Mesendoderm (in vitro differentiated cells): Measurements from ENCODE around the gene PPP2R2C.

Experiments
- DNase-seq: peaks from one replicate; pipeline ENCODE4 v3.0.0; 2013
- H2AK5ac ChIP-seq: 2 replicates; pipeline ENCODE4 v1.6.1; 2013; ENCODE audit warnings: low read length, inconsistent platforms
- H2BK120ac ChIP-seq: 2 replicates; pipeline ENCODE4 v1.6.1; 2013; ENCODE audit warnings: low read depth, mild to moderate bottlenecking, low read length, moderate library complexity, mixed read lengths
- H2BK15ac ChIP-seq: replicated peaks from 2 replicates; pipeline ENCODE4 v1.6.1; 2013; ENCODE audit warnings: low read depth, mild to moderate bottlenecking, moderate library complexity
- H2BK5ac ChIP-seq: 2 replicates; pipeline ENCODE4 v1.6.1; 2013; ENCODE audit warnings: low read length, inconsistent platforms
- H3K18ac ChIP-seq: 2 replicates; pipeline ENCODE4 v1.6.1; 2013; ENCODE audit warnings: mild to moderate bottlenecking, low read length, mixed read lengths
- H3K23ac ChIP-seq: one replicate; pipeline ENCODE4 v1.6.1; 2013; ENCODE audit warnings: low read length
- H3K27ac ChIP-seq: 2 replicates; pipeline ENCODE4 v1.5.1; 2013; ENCODE audit warnings: low read depth, mild to moderate bottlenecking, inconsistent platforms, low read length, moderate library complexity
- H3K27me3 ChIP-seq: 2 replicates; pipeline ENCODE4 v1.6.1; 2013; ENCODE audit warnings: low read length, control low read depth, mild to moderate bottlenecking, inconsistent platforms; ENCODE audit not compliant: insufficient read depth, poor library complexity
- H3K36me3 ChIP-seq: 2 replicates; pipeline ENCODE4 v1.6.1; 2013; ENCODE audit warnings: low read length, inconsistent platforms; ENCODE audit not compliant: control insufficient read depth, insufficient read depth
- H3K4ac ChIP-seq: one replicate; pipeline ENCODE4 v1.6.1; 2013; ENCODE audit warnings: low read depth, mild to moderate bottlenecking, low read length, moderate library complexity
- H3K4me1 ChIP-seq: 2 replicates; pipeline ENCODE4 v1.6.1; 2013; ENCODE audit warnings: low read depth, low read length, inconsistent platforms; ENCODE audit not compliant: control insufficient read depth
- H3K4me2 ChIP-seq: 2 replicates; pipeline ENCODE4 v1.6.1; 2013; ENCODE audit warnings: low read length
- H3K4me3 ChIP-seq: 2 replicates; pipeline ENCODE4 v1.5.1; 2013; ENCODE audit warnings: mild to moderate bottlenecking, low read length
- H3K56ac ChIP-seq: one replicate; pipeline ENCODE4 v1.6.1; 2013; ENCODE audit warnings: low read length
- H3K79me1 ChIP-seq: 2 replicates; pipeline ENCODE4 v1.6.1; 2013; ENCODE audit warnings: low read length, inconsistent platforms
- H3K79me2 ChIP-seq: 2 replicates; pipeline ENCODE4 v1.6.1; 2013; ENCODE audit warnings: mild to moderate bottlenecking, low read length; ENCODE audit not compliant: control insufficient read depth, insufficient read depth
- H3K9ac ChIP-seq: 2 replicates; pipeline ENCODE4 v1.6.1; 2013; ENCODE audit warnings: low read length, inconsistent platforms
- H4K5ac ChIP-seq: one replicate; pipeline ENCODE4 v1.6.1; 2013; ENCODE audit warnings: low read length
- H4K8ac ChIP-seq: one replicate; pipeline ENCODE4 v1.6.1; 2013; ENCODE audit warnings: low read depth, mild to moderate bottlenecking, control low read depth, low read length, moderate library complexity
- WGBS: extraction: QIAGEN DNeasy Blood & Tissue Kit; methylation state at CpG from one replicate; pipeline ENCODE4 v1.1.7; 2013; ENCODE audit warnings: low lambda C conversion rate, missing lambda C conversion rate; ENCODE audit not compliant: insufficient coverage; ENCODE audit errors: extremely low coverage; 5-methylcytosine and 5-hydroxymethylcytosine counted together

The PPP2R2C gene

DNA sequence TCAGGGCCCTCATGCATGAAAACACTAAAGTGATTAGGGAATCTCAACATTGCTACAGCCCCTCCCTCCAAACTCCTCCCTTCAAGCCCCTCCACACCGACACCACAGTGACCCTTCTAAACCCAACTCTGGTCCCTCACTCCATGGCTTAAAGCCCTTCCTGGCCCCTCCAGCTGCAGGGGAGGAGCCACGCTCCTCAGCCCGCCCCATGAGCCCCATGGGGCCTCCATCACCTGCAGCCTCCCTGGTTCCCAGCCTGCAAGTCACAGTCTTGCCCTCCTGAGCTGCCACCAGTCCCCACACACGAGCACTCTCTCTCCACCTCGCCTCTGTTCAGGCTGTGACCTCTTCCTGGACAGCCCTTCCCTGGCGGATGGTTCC lies 31.2 kb downstream of the PPP2R2C start:
- Histone ChIP-seq H3K23ac (no peak overlapping the region), H3K4me3 (no peak overlapping the region)
- WGBS = no CpG with 5 or more reads among the region's 6 CpGs

DNA sequence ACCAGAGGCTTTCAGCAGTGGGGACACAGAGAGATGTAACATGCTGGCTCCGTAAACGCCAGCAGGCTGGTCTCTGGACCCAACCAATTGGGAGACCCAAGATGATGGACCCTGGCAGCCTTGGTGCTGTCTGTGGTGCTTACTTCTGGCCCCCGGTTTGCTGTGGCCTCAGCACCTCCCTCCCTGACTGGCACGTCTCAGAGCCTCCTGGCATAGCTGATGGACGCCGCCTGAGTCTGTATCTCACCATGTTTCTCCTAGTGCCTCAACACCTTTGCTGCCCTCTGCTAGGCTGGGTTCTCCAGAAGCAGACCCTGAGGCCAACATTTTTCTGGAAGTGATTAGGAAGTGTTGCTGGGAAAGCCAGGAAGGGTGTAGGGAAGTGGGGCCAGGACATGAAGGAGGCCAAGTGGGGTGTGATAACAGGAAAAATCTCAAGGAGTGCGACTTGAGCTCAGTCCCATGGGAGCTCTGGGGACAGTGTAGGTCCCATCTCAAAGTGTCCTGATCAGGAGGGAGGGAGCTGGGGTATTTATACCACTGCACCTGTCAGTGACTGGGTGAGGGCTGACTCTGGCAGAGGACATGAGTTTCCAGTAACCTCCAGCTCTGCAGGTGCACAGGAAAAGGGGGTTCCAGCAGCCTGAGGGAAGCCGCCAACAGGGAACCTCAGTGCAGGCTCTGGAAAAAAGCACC lies 31.8 kb downstream of the PPP2R2C start:
- Histone ChIP-seq H3K27me3 (no peaks in the 10 kb centered on the region), H3K18ac (no peak overlapping the region), H3K4me3 (no peak overlapping the region), H3K36me3 (no peaks in the 10 kb centered on the region), H3K23ac (no peak overlapping the region), H2BK5ac (no peak overlapping the region), H3K4me2 (no peak overlapping the region), H3K9ac (no peak overlapping the region), H3K4ac (no peak overlapping the region), H4K5ac (no peak overlapping the region), H3K4me1 (no peaks in the 10 kb centered on the region), H3K79me1 (peaks cover 2% of the 10 kb centered on the region), H4K8ac (no peak overlapping the region), H3K56ac (no peak overlapping the region), H3K79me2 (no peaks in the 10 kb centered on the region), H3K27ac (no peak overlapping the region), H2BK120ac (no peak overlapping the region), H2BK15ac (no peak overlapping the region), H2AK5ac (no peak overlapping the region)
- no peak for DNase-seq
- WGBS = no CpG with 5 or more reads among the region's 8 CpGs

More for the DNA sequence above, 31.2 kb downstream of the PPP2R2C start:
- H3K56ac ChIP-seq = no peak overlapping the region
- H3K36me3 ChIP-seq = no peaks in the 10 kb centered on the region
- peaks cover 2% of the 10 kb centered on the region for H3K79me1 ChIP-seq
- no peak overlapping the region for H3K9ac ChIP-seq
- H3K4ac ChIP-seq = no peak overlapping the region
- H4K8ac ChIP-seq = no peak overlapping the region
- no peak overlapping the region for H2AK5ac ChIP-seq
- DNase-seq = no peak
- H3K4me1 ChIP-seq = no peaks in the 10 kb centered on the region
- H3K27ac ChIP-seq = no peak overlapping the region
- no peak overlapping the region for H3K18ac ChIP-seq
- no peak overlapping the region for H2BK5ac ChIP-seq
- no peak overlapping the region for H2BK120ac ChIP-seq
- H2BK15ac ChIP-seq = no peak overlapping the region
- no peaks in the 10 kb centered on the region for H3K27me3 ChIP-seq
- no peak overlapping the region for H4K5ac ChIP-seq
- no peaks in the 10 kb centered on the region for H3K79me2 ChIP-seq
- no peak overlapping the region for H3K4me2 ChIP-seq

GRCh38 chr4:6439120-6439762 lies 33.2 kb downstream of the PPP2R2C start:
- Histone ChIP-seq H4K8ac (no peak overlapping the region), H3K4me2 (no peak overlapping the region), H3K27ac (no peak overlapping the region), H3K4me1 (no peaks in the 10 kb centered on the region), H3K79me1 (peaks cover 2% of the 10 kb centered on the region), H3K23ac (no peak overlapping the region), H3K56ac (no peak overlapping the region), H3K4ac (no peak overlapping the region), H2BK120ac (no peak overlapping the region), H3K27me3 (no peaks in the 10 kb centered on the region), H2BK5ac (no peak overlapping the region), H3K18ac (no peak overlapping the region), H2BK15ac (no peak overlapping the region), H3K79me2 (no peaks in the 10 kb centered on the region), H4K5ac (no peak overlapping the region), H2AK5ac (no peak overlapping the region), H3K36me3 (no peaks in the 10 kb centered on the region), H3K9ac (no peak overlapping the region), H3K4me3 (no peak overlapping the region)
- DNase-seq = no peak
- WGBS = no CpG with 5 or more reads among the region's 6 CpGs

- Histone ChIP-seq H3K18ac (no peak overlapping the region), H2BK120ac (no peak overlapping the region), H3K4ac (no peak overlapping the region), H2BK5ac (no peak overlapping the region), H3K27me3 (no peaks in the 10 kb centered on the region), H4K8ac (no peak overlapping the region), H4K5ac (no peak overlapping the region), H3K23ac (no peak overlapping the region), H3K79me1 (peaks cover 3% of the 10 kb centered on the region), H3K79me2 (no peaks in the 10 kb centered on the region), H3K4me2 (no peak overlapping the region), H3K56ac (no peak overlapping the region), H3K9ac (no peak overlapping the region), H2AK5ac (no peak overlapping the region), H3K36me3 (no peaks in the 10 kb centered on the region), H2BK15ac (no peak overlapping the region), H3K4me3 (no peak overlapping the region), H3K4me1 (no peaks in the 10 kb centered on the region), H3K27ac (no peak overlapping the region)
- DNase-seq = no peak
- WGBS = no CpG with 5 or more reads among the region's 5 CpGs
Observed at GRCh38 chr4:6437826-6438238, 34.6 kb downstream of the PPP2R2C start.

DNA sequence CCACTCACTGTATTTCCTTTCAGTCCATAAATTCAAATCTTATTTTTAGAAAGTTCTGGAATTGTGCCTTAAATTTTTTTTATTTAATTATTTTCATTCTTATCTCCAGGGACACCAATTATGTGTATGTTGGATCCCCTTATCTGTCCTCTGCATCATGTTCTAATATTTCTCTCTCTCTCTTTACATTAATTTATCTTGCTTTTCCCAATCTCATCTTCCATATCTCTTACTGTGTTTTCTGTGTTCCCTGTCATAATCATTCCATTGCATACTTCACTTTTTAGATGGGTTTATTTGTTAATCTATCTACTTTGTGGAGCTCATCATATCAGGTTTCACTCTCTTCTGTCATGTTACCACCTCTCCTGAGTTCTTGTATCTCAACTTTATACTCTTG lies 37.4 kb downstream of the PPP2R2C start:
- no peaks in the 10 kb centered on the region for H3K4me1 ChIP-seq
- H2BK120ac ChIP-seq = no peak overlapping the region
- H3K79me2 ChIP-seq = no peaks in the 10 kb centered on the region
- no peak overlapping the region for H4K5ac ChIP-seq
- H4K8ac ChIP-seq = no peak overlapping the region
- H3K4ac ChIP-seq = no peak overlapping the region
- peaks cover 3% of the 10 kb centered on the region for H3K79me1 ChIP-seq
- no peaks in the 10 kb centered on the region for H3K27me3 ChIP-seq
- no peaks in the 10 kb centered on the region for H3K36me3 ChIP-seq
- H3K4me3 ChIP-seq = no peak overlapping the region
- H2BK15ac ChIP-seq = no peak overlapping the region
- H2BK5ac ChIP-seq = no peak overlapping the region
- no peak for DNase-seq
- no peak overlapping the region for H3K56ac ChIP-seq
- no peak overlapping the region for H3K4me2 ChIP-seq
- H3K23ac ChIP-seq = no peak overlapping the region
- H3K9ac ChIP-seq = no peak overlapping the region
- H3K18ac ChIP-seq = no peak overlapping the region
- H2AK5ac ChIP-seq = no peak overlapping the region
- no peak overlapping the region for H3K27ac ChIP-seq

DNA sequence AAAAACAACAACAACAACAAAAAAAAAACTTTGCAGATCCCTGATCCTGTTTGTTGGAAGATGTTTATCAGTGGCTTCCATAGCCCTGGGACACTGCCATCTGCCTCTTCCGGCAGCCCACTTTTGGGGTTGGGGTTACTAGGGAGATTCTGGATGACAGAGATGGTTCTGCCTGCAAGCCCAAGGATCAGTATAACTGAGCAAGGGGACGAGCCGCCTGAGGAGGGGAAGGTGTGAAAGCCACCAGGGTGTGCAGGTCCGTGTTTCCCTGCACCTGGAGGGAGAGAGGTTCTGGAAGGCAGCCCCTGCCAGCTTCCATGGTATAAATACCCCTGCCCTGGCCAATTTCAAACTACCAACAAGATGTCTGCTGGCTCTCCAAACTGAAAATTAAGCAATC lies 41.5 kb downstream of the PPP2R2C start:
- Histone ChIP-seq H3K79me1 (peaks cover 2% of the 10 kb centered on the region), H3K23ac (no peak overlapping the region)
- WGBS = no CpG with 5 or more reads among the region's 4 CpGs

More for the DNA sequence above, 41.5 kb downstream of the PPP2R2C start:
- Histone ChIP-seq H3K4ac (no peak overlapping the region), H2BK120ac (no peak overlapping the region), H3K27ac (no peak overlapping the region), H3K9ac (no peak overlapping the region), H4K8ac (no peak overlapping the region), H3K27me3 (no peaks in the 10 kb centered on the region), H3K36me3 (no peaks in the 10 kb centered on the region), H3K4me2 (no peak overlapping the region), H3K56ac (no peak overlapping the region), H4K5ac (no peak overlapping the region), H2BK15ac (no peak overlapping the region), H2AK5ac (no peak overlapping the region), H3K18ac (no peak overlapping the region), H2BK5ac (no peak overlapping the region), H3K79me2 (no peaks in the 10 kb centered on the region), H3K4me1 (no peaks in the 10 kb centered on the region), H3K4me3 (no peak overlapping the region)
- no peak for DNase-seq
